RWPE1 (cell line): ENCODE measurements around the gene TSGA10.
"Not testable (repeated sequence)": the region's sequence is repeated elsewhere in the genome, so short reads cannot be mapped to it uniquely, and the experiment has no call there.

Experiments
- CTCF ChIA-PET: fragments of 350-600 bp; sonication (Branson Sonifier 250); formaldehyde crosslinking; extraction: SDS; loops from one replicate; lab custom pipeline; 2021; lab: Yijun Ruan, JAX
- POLR2A ChIA-PET: fragments of 400-600 bp; formaldehyde crosslinking; extraction: SDS; loops from one replicate; lab custom pipeline; 2020; ENCODE audit warnings: antibody characterized with exemption; ENCODE audit not compliant: low non-redundant PET; lab: Yijun Ruan, JAX
- DNase-seq: peaks from one replicate; pipeline ENCODE4 v3.0.0; 2012; ENCODE audit warnings: low spot score
- H3K27ac ChIP-seq: fragments of 450-650 bp; 2 replicates; pipeline ENCODE4 v1.5.1; 2017
- TF ChIP-seq, protein P1 (sequence below): fragments of 450-650 bp; conservative IDR thresholded peaks from 2 replicates; pipeline ENCODE4 v1.5.1; 2017; ENCODE audit warnings: low read depth, mild to moderate bottlenecking

TSGA10 gene

DNA sequence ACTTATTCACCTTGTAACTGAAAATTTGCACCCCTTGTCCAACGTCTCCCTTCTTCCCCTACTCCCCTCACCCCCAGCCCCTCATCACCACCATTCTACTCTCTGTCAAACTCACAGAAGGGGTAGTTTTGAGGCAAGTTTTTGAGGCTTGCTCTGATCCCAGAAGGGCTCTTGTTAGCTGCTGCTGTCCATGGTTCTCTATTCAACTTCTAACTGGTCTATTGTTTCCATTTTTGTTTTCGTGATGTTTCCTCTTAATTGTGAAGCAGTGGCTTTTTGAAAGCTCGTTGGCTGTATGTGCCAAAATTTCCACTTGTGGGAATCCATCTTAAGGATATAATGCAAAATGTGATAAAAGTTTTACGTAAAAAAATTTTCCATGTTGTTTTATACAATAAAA, 126.2 kb downstream of the TSGA10 start:
- no peak overlapping the region for H3K27ac ChIP-seq
- no peak for DNase-seq
- ChIA-PET CTCF (no interaction called here), POLR2A (no interaction called here)
- TF ChIP-seq, protein P1, sequence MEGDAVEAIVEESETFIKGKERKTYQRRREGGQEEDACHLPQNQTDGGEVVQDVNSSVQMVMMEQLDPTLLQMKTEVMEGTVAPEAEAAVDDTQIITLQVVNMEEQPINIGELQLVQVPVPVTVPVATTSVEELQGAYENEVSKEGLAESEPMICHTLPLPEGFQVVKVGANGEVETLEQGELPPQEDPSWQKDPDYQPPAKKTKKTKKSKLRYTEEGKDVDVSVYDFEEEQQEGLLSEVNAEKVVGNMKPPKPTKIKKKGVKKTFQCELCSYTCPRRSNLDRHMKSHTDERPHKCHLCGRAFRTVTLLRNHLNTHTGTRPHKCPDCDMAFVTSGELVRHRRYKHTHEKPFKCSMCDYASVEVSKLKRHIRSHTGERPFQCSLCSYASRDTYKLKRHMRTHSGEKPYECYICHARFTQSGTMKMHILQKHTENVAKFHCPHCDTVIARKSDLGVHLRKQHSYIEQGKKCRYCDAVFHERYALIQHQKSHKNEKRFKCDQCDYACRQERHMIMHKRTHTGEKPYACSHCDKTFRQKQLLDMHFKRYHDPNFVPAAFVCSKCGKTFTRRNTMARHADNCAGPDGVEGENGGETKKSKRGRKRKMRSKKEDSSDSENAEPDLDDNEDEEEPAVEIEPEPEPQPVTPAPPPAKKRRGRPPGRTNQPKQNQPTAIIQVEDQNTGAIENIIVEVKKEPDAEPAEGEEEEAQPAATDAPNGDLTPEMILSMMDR, result no peak

DNA sequence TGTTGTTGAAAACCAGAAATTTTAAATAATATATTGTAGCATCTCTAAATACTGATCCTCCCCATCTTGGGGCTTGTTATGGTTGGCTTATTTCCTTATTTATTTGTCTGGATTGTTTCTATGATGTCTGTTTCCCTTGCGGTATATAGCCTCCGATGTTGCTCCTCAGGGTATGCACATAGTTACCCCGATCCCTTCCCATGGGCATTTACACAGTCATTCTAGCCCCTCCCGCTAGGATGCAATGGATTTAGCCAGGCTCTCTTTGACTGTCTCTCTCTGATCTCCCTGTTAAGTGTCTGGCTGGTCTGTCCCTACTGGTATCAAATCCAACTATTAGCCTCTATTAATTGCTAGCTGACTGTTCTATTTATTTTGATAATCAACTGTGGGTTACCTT, 126.9 kb downstream of the TSGA10 start:
- H3K27ac ChIP-seq, result no peak overlapping the region
- TF ChIP-seq, protein P1, result no peak
- CTCF ChIA-PET, result no interaction called here
- POLR2A ChIA-PET, result no interaction called here
- DNase-seq, result no peak

DNA sequence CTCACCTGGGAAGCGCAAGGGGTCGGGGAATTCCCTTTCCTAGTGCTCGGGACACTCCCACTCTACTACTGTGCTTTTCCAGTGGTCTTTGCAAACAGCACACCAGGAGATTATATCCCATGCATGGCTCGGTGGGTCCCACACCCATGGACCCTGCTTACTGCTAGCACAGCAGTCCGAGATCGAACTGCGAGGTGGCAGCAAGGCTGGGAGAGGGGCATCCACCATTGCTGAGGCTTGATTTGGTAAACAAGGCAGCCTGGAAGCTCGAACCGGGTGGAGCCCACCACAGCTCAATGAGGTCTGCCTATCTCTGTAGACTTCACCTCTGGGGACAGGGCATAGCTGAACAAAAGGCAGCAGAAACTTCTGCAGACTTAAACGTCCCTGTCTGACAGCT, 154.0 kb downstream of the TSGA10 start:
- POLR2A ChIA-PET, result no interaction called here
- TF ChIP-seq, protein P1, result no peak
- CTCF ChIA-PET, result no interaction called here
- no peak for DNase-seq
- no peak overlapping the region for H3K27ac ChIP-seq

DNA sequence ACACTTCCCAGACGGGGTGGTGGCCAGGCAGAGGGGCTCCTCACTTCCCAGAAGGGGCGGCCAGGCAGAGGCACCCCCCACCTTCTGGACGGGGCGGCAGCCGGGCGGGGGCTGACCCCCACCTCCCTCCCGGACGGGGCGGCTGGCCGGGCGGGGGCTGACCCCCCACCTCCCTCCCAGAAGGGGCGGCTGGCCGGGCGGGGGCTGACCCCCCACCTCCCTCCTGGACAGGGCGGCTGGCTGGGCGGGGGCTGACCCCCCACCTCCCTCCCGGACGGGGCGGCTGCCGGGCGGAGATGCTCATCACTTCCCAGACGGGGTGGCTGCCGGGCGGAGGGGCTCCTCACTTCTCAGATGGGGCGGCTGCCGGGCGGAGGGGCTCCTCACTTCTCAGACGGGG, 166.0 kb downstream of the TSGA10 start:
- CTCF ChIA-PET, DNase-seq, H3K27ac ChIP-seq, POLR2A ChIA-PET: not testable (repeated sequence)

DNA sequence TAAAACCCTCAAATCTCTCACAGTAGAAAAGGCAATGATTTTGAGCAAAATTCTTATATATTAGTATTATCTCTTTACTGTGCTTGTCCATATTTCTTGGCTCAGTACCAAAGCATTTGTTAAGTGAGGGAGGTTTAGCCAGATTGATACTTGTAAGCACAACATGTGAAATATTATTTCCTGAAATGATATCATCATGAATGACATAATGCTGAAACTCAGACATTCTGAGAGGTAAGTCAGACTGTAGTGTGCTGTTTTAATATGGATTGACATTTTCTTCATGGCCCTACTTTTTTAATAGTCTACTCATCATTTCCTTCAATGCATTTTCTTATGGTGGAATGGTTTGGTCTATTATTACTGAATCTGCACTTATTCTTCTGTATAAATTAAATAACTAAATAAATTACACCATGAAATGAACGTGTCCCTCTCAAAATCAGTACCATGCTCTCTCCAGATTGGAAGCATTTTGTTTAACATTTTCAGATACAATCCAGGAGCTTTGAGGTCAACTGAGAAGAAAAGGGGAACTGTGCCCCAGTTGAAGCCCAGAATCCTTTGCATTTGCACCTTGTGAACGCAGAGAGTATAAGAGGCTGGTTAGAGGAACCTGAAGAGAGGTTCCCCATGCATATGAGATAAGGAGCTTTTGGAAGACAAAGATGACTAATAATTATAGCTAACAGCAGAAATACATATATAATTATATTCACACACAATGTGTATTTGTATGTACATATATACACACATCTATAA, 168.7 kb downstream of the TSGA10 start:
- no peak for DNase-seq
- TF ChIP-seq, protein P1, result no peak
- CTCF ChIA-PET, result no interaction called here
- H3K27ac ChIP-seq, result no peak overlapping the region
- POLR2A ChIA-PET, result no interaction called here

DNA sequence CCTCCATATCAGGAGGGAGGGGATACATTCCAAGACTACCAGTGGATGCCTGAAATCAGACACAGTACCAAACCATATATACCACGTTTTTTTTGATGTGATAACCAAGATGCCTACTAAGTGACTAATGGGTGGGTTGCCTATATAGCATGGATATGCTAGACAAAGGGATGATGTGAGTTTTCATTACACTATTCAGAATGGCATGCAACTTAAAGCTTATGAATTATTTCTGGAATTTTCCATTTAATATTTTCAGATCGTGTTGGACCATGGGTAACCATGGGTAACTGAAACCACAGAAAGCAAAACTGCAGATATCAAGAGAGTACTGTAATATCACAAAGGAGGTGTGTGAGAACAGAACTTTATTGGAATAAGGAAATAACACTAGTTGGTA, 179.1 kb downstream of the TSGA10 start:
- H3K27ac ChIP-seq, result no peak overlapping the region
- TF ChIP-seq, protein P1, result no peak
- CTCF ChIA-PET, result no interaction called here
- POLR2A ChIA-PET, result no interaction called here
- no peak for DNase-seq

DNA sequence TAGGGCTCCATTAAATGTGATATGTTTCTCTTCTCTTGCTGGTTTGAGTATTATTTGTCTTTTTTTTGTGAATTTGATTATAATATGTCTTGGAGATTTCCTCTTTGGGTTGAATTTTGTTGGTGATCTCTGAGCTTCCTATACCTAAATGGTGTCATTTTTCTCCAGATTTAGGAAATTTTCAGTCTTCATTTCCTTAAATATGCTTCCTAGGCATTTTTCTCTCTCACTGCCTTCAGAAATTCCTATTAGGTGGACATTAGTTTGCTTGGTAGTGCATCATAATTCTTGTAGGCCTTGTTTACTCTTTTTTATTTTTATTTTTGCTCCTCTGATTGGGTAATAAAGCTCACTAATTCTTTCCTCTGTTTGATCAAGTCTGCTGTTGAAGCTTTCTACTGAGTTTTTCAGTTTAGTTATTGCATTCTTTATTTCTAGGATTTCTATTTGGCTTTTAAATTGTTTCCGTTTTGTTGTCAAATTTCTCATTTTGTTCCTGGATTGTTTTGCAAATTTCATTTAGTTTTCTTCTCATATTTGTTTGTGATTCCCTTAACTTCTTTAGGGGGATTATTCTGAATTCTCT, 182.1 kb downstream of the TSGA10 start:
- ChIA-PET CTCF (no interaction called here), POLR2A (no interaction called here)
- no peak overlapping the region for H3K27ac ChIP-seq
- DNase-seq, result no peak
- TF ChIP-seq, protein P1, result no peak
